Astrocyte (in vitro differentiated cells and primary cell): ENCODE data around the gene DNAJC13. TPM values are rescaled to one million over a fixed set of nuclear protein-coding genes. Genes with fewer than 3 reads are reported as not detected.

Source experiments
- DNase-seq: peaks from one replicate; pipeline ENCODE4 v3.0.0-alpha.2; 2010; ENCODE audit warnings: low read depth
- FAIRE-seq: peaks from 2 replicates; lab custom pipeline; 2011; peaks lifted over from hg19 to GRCh38; lab: Jason Lieb, UNC
- H2AFZ ChIP-seq: 2 replicates; pipeline ENCODE4 v1.6.0; 2012; ENCODE audit warnings: low read depth, low read length, inconsistent platforms
- H3K27ac ChIP-seq: 2 replicates; pipeline ENCODE4 v1.5.1; 2011; ENCODE audit warnings: low read depth, low read length, inconsistent platforms
- H3K27me3 ChIP-seq: 2 replicates; pipeline ENCODE4 v1.6.0; 2011; ENCODE audit warnings: low read length, inconsistent platforms; ENCODE audit not compliant: insufficient read depth
- H3K36me3 ChIP-seq: 2 replicates; pipeline ENCODE4 v1.5.1; 2011; ENCODE audit warnings: low read length, inconsistent platforms; ENCODE audit not compliant: insufficient read depth
- H3K4me1 ChIP-seq: 2 replicates; pipeline ENCODE4 v1.5.1; 2011; ENCODE audit warnings: low read length, inconsistent platforms; ENCODE audit not compliant: insufficient read depth
- H3K4me2 ChIP-seq: 2 replicates; pipeline ENCODE4 v1.6.0; 2012; ENCODE audit warnings: low read length, inconsistent platforms
- H3K4me3 ChIP-seq: 2 replicates; pipeline ENCODE4 v1.5.1; 2011; ENCODE audit warnings: low read depth, mild to moderate bottlenecking, low read length, inconsistent platforms; ENCODE audit not compliant: insufficient read depth
- H3K79me2 ChIP-seq: 2 replicates; pipeline ENCODE4 v1.6.0; 2012; ENCODE audit warnings: mild to moderate bottlenecking, low read length, inconsistent platforms; ENCODE audit not compliant: insufficient read depth
- H3K9ac ChIP-seq: 2 replicates; pipeline ENCODE4 v1.6.0; 2012; ENCODE audit warnings: mild to moderate bottlenecking, low read length, inconsistent platforms
- H3K9me3 ChIP-seq: 2 replicates; pipeline ENCODE4 v1.5.1; 2012; ENCODE audit warnings: low read depth, mild to moderate bottlenecking, low read length, inconsistent platforms; ENCODE audit not compliant: insufficient read depth
- H4K20me1 ChIP-seq: 2 replicates; pipeline ENCODE4 v1.6.0; 2012; ENCODE audit warnings: low read length, inconsistent platforms; ENCODE audit not compliant: insufficient read depth
- H3K27ac Mint-ChIP-seq: one replicate; pipeline ENCODE4 v1.8.0; 2021; ENCODE audit warnings: mild to moderate bottlenecking, mixed read lengths; ENCODE audit not compliant: unreplicated experiment
- H3K27me3 Mint-ChIP-seq: one replicate; pipeline ENCODE4 v1.8.0; 2021; ENCODE audit warnings: low read depth, mixed read lengths; ENCODE audit not compliant: unreplicated experiment
- H3K36me3 Mint-ChIP-seq: one replicate; pipeline ENCODE4 v1.8.0; 2021; ENCODE audit warnings: low read depth, mixed read lengths; ENCODE audit not compliant: unreplicated experiment
- H3K4me1 Mint-ChIP-seq: one replicate; pipeline ENCODE4 v1.8.0; 2021; ENCODE audit warnings: low read depth, mixed read lengths; ENCODE audit not compliant: unreplicated experiment
- H3K4me3 Mint-ChIP-seq: one replicate; pipeline ENCODE4 v1.8.0; 2021; ENCODE audit warnings: mild to moderate bottlenecking, moderate library complexity, mixed read lengths; ENCODE audit not compliant: unreplicated experiment
- H3K9me3 Mint-ChIP-seq: one replicate; pipeline ENCODE4 v1.8.0; 2021; ENCODE audit warnings: mild to moderate bottlenecking, mixed read lengths; ENCODE audit not compliant: unreplicated experiment
- EZH2 ChIP-seq: IDR thresholded peaks from 2 replicates; pipeline ENCODE4 v1.6.1; 2012; ENCODE audit warnings: mild to moderate bottlenecking, low read length, inconsistent platforms; ENCODE audit not compliant: insufficient read depth
- total RNA-seq: library from RNA; stranded (reverse); gene quantifications from 2 replicates; pipeline ENCODE4 v1.2.1, GENCODE V29; 2021
- TF ChIP-seq, protein P1 (sequence below): IDR thresholded peaks from 2 replicates; pipeline ENCODE4 v1.5.1; 2011; ENCODE audit warnings: low read depth, mild to moderate bottlenecking, inconsistent platforms, low read length, moderate library complexity; ENCODE audit not compliant: insufficient read depth

DNAJC13 gene
- total RNA-seq, 1 donor from 2014 or later, result 38.5 TPM

DNA sequence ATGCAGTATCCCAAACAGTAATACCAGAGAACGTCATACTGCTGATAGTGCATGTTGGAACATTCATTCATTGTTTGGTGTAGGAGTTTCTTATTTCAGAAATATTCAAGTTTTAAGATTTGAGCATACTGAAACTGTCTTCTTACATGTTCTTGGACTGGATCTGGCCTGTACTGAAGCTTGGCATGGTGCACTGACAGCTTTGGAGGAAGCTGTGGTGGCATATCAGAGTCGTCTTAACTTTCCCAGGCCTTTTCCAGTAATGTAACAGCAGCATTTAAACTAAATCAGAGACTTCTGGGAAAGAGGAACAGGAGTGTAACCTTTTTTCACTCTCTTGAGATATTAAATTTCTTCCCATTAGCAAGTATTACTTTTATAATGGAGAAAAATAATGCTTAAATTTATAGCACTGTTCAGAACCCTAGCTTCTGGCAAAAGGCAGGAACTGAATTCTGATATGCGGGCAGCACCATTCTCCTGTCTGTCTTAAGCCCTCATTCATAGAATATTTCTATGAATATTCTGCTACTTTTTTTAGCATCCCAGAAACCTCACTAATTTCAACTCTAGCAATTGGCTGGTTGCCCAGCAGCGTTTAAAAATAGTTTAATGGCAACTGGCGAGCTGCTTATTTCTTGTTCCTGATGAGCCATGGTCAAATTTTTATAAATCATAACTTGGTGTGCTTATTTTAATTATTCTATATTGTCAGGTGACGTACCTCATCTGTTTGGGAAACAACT lies 31.1 kb downstream of the DNAJC13 start:
- DNase-seq (peak; percentile 39), FAIRE-seq (peak; percentile 5)
- Histone ChIP-seq H2AFZ (no peak overlapping the region), H3K4me3 (no peak overlapping the region), H3K9me3 (no peaks in the 10 kb centered on the region), H4K20me1 (peaks cover 8% of the 10 kb centered on the region), H3K9ac (no peak overlapping the region), H3K4me2 (peak overlapping the region; percentile 16), H3K36me3 (peaks cover 23% of the 10 kb centered on the region), H3K27me3 (no peaks in the 10 kb centered on the region), H3K79me2 (peaks cover 33% of the 10 kb centered on the region), H3K4me1 (peaks cover 12% of the 10 kb centered on the region), H3K27ac (peak overlapping the region; percentile 9)
- H3K27me3 Mint-ChIP-seq, result no peaks in the 10 kb centered on the region
- H3K27ac Mint-ChIP-seq, result no peak overlapping the region
- no peaks in the 10 kb centered on the region for H3K9me3 Mint-ChIP-seq
- no peak for TF ChIP-seq EZH2
- TF ChIP-seq, protein P1, sequence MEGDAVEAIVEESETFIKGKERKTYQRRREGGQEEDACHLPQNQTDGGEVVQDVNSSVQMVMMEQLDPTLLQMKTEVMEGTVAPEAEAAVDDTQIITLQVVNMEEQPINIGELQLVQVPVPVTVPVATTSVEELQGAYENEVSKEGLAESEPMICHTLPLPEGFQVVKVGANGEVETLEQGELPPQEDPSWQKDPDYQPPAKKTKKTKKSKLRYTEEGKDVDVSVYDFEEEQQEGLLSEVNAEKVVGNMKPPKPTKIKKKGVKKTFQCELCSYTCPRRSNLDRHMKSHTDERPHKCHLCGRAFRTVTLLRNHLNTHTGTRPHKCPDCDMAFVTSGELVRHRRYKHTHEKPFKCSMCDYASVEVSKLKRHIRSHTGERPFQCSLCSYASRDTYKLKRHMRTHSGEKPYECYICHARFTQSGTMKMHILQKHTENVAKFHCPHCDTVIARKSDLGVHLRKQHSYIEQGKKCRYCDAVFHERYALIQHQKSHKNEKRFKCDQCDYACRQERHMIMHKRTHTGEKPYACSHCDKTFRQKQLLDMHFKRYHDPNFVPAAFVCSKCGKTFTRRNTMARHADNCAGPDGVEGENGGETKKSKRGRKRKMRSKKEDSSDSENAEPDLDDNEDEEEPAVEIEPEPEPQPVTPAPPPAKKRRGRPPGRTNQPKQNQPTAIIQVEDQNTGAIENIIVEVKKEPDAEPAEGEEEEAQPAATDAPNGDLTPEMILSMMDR, result no peak
- H3K4me1 Mint-ChIP-seq, result peaks cover 7% of the 10 kb centered on the region
- peaks cover 3% of the 10 kb centered on the region for H3K36me3 Mint-ChIP-seq
- no peak overlapping the region for H3K4me3 Mint-ChIP-seq

DNA sequence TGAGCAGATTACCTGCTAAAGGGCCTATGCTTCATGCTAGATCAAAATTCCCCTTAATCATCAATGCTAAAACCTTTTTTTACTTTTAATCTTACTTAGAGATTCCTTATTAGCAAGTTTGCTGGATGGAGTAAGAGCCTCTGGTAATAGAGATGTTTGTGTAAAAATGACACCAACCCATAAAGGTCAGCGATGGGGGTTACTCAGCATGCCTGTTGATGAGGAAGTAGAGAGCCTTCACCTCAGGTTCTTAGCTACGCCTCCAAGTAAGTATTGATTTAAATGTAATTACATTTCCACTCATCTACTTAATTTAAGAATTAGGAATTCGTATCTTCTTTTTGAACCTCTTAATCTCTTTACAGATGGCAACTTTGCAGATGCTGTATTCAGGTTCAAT lies 38.8 kb downstream of the DNAJC13 start:
- Histone ChIP-seq H3K9ac (no peak overlapping the region), H3K79me2 (no peaks in the 10 kb centered on the region), H3K4me2 (no peak overlapping the region), H3K4me1 (no peaks in the 10 kb centered on the region), H4K20me1 (no peaks in the 10 kb centered on the region), H3K36me3 (peaks cover 69% of the 10 kb centered on the region), H3K27ac (no peak overlapping the region), H3K27me3 (no peaks in the 10 kb centered on the region), H3K4me3 (no peak overlapping the region), H2AFZ (no peak overlapping the region), H3K9me3 (no peaks in the 10 kb centered on the region)
- Mint-ChIP-seq H3K4me3 (no peak overlapping the region), H3K27me3 (no peaks in the 10 kb centered on the region), H3K27ac (no peak overlapping the region), H3K36me3 (peaks cover 12% of the 10 kb centered on the region), H3K9me3 (no peaks in the 10 kb centered on the region), H3K4me1 (no peaks in the 10 kb centered on the region)
- FAIRE-seq, result no peak
- no peak for DNase-seq
- TF ChIP-seq, protein P1, result no peak
- no peak for TF ChIP-seq EZH2

DNA sequence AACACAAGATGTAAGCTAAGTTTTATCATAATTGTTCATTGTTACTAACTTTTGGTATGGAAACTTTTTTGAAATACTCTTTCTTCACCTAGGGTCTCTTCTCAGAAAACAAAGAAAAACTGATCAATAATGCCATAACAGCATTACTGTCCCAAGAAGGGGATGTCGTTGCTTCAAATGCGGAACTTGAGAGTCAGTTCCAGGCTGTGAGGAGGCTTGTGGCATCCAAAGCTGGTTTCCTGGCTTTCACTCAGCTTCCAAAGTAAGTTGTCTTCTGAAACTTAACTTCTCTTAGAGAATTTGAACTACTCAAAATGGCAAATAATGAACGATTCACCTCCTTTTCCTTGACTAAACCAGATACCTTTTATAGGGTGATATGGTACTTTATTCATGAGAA lies 39.3 kb downstream of the DNAJC13 start:
- Histone ChIP-seq H3K4me1 (no peaks in the 10 kb centered on the region), H3K4me3 (no peak overlapping the region), H3K79me2 (no peaks in the 10 kb centered on the region), H3K9me3 (no peaks in the 10 kb centered on the region), H3K4me2 (no peak overlapping the region), H4K20me1 (no peaks in the 10 kb centered on the region), H3K9ac (no peak overlapping the region), H2AFZ (no peak overlapping the region), H3K36me3 (peaks cover 72% of the 10 kb centered on the region), H3K27ac (no peak overlapping the region), H3K27me3 (no peaks in the 10 kb centered on the region)
- peaks cover 12% of the 10 kb centered on the region for H3K36me3 Mint-ChIP-seq
- H3K9me3 Mint-ChIP-seq, result no peaks in the 10 kb centered on the region
- no peak overlapping the region for H3K4me3 Mint-ChIP-seq
- H3K27ac Mint-ChIP-seq, result no peak overlapping the region
- TF ChIP-seq, protein P1, result no peak
- no peak for TF ChIP-seq EZH2
- DNase-seq, result no peak
- no peak for FAIRE-seq
- H3K4me1 Mint-ChIP-seq, result no peaks in the 10 kb centered on the region
- no peaks in the 10 kb centered on the region for H3K27me3 Mint-ChIP-seq
